Esophagus muscularis mucosa (tissue), 4 donors: ENCODE data around the gene BTBD9.

Experiments used
- CTCF ChIP-seq, 3 experiments: fragments of 200-600 bp in 2 of 3; fragments of 450-650 bp in 1 of 3; sonication (generic) in 2 of 3; IDR thresholded peaks; one replicate each; pipeline ENCODE4 v1.5.1; 2017 to 2019; ENCODE audit warnings: antibody characterized with exemption in 3 of 3, mild to moderate bottlenecking in 2 of 3, moderate library complexity in 1 of 3
- EP300 ChIP-seq: sonication (generic); formaldehyde crosslinking; IDR thresholded peaks from one replicate; pipeline ENCODE4 v1.6.1; 2017; ENCODE audit warnings: antibody characterized with exemption
- POLR2A ChIP-seq: fragments of 450-650 bp; IDR thresholded peaks from one replicate; pipeline ENCODE4 v1.6.1; 2017; ENCODE audit warnings: antibody characterized with exemption, moderate library complexity, mild to moderate bottlenecking, low read depth
- POLR2AphosphoS5 ChIP-seq, 2 donors: sonication (generic); formaldehyde crosslinking; IDR thresholded peaks; one replicate each; pipeline ENCODE4 v1.6.1; 2017; ENCODE audit warnings: antibody characterized with exemption in 2 of 2

GRCh38 chr6:38566295-38567030 is 73.3 kb downstream of the BTBD9 start:
- TF ChIP-seq EP300, result no peak
- TF ChIP-seq CTCF (IDR thresholded peaks at IDR 0.05), result no peak
- TF ChIP-seq POLR2AphosphoS5 (IDR thresholded peaks at IDR 0.05), result no peak
- TF ChIP-seq POLR2A, result no peak
